Caco-2 (cell line): ENCODE results near the gene RAD51B. TPM values are rescaled to one million over a fixed set of nuclear protein-coding genes. Genes with fewer than 3 reads are reported as not detected.

Experiments used
- BruUV-seq: library from RNA; stranded (reverse); fragments of 400-500 nt; replicated peaks from 2 replicates; lab custom pipeline; 2021; lab: Mats Ljungman, UMichigan
- CTCF ChIA-PET: fragments of 300-600 bp; sonication (Branson Sonifier 250); formaldehyde crosslinking; loops from one replicate; lab custom pipeline; 2022; ENCODE audit warnings: antibody characterized with exemption; lab: Charles Lee
- POLR2A ChIA-PET: fragments of 300-600 bp; sonication (Branson Sonifier 250); formaldehyde crosslinking; loops from one replicate; lab custom pipeline; 2022; ENCODE audit warnings: antibody characterized with exemption; lab: Charles Lee
- DNase-seq, 2 experiments: peaks; one replicate each; pipeline versions ENCODE4 v3.0.0 to v3.0.0-alpha.2; 2020 to 2022
- H3K27me3 ChIP-seq: replicated peaks from 2 replicates; pipeline ENCODE4 v1.6.0; 2011; ENCODE audit warnings: low read length; ENCODE audit not compliant: control insufficient read depth, insufficient read depth
- H3K36me3 ChIP-seq: 2 replicates; pipeline ENCODE4 v1.5.1; 2011; ENCODE audit warnings: low read length; ENCODE audit not compliant: control insufficient read depth, insufficient read depth
- H3K4me1 ChIP-seq: fragments of 250-450 bp; sonication (Bioruptor Pico); 2 replicates; pipeline ENCODE4 v1.5.1; 2020; ENCODE audit warnings: mild to moderate bottlenecking
- H3K4me3 ChIP-seq: 2 replicates; pipeline ENCODE4 v1.5.1; 2011; ENCODE audit warnings: low read depth, mild to moderate bottlenecking, control low read depth, low read length
- H3K9me3 ChIP-seq: fragments of 250-450 bp; sonication (Bioruptor Pico); 2 replicates; pipeline ENCODE4 v1.5.1; 2020; ENCODE audit warnings: mild to moderate bottlenecking, moderate library complexity
- H3K27ac Mint-ChIP-seq: one replicate; pipeline ENCODE4 v1.8.0; 2022; ENCODE audit warnings: mixed read lengths; ENCODE audit not compliant: unreplicated experiment
- H3K27me3 Mint-ChIP-seq: one replicate; pipeline ENCODE4 v1.8.0; 2022; ENCODE audit warnings: mixed read lengths; ENCODE audit not compliant: insufficient read depth, unreplicated experiment
- H3K36me3 Mint-ChIP-seq: one replicate; pipeline ENCODE4 v1.8.0; 2022; ENCODE audit warnings: mild to moderate bottlenecking, mixed read lengths; ENCODE audit not compliant: insufficient read depth, unreplicated experiment
- H3K4me1 Mint-ChIP-seq: one replicate; pipeline ENCODE4 v1.8.0; 2022; ENCODE audit warnings: low read depth, mixed read lengths; ENCODE audit not compliant: unreplicated experiment
- H3K4me3 Mint-ChIP-seq: one replicate; pipeline ENCODE4 v1.8.0; 2022; ENCODE audit warnings: mild to moderate bottlenecking, moderate library complexity, mixed read lengths; ENCODE audit not compliant: unreplicated experiment
- H3K9me3 Mint-ChIP-seq: one replicate; pipeline ENCODE4 v1.8.0; 2022; ENCODE audit warnings: mixed read lengths; ENCODE audit not compliant: unreplicated experiment
- intact Hi-C: fragments of 100-400 bp; cut with micrococcal nuclease; formaldehyde crosslinking; loops from one replicate; pipeline ENCODE4 v1.10.0; 2022; ENCODE audit not compliant: unreplicated experiment
- total RNA-seq: library from RNA; stranded (reverse); gene quantifications from 2 replicates; pipeline ENCODE4 v1.2.3, GENCODE V29; 2022
- TF ChIP-seq, protein P1 (sequence below), 2 experiments: fragments of 200-600 bp in 1 of 2; IDR thresholded peaks; 1 replicate in 1 of 2; 2 replicates in 1 of 2; pipeline versions ENCODE4 v1.5.1 to v1.8.0; 2011 to 2022; ENCODE audit warnings: antibody characterized with exemption in 1 of 2, control low read depth in 1 of 2, inconsistent platforms in 1 of 2, low read depth in 1 of 2, low read length in 1 of 2, mild to moderate bottlenecking in 1 of 2, moderate library complexity in 1 of 2; ENCODE audit not compliant: insufficient read depth in 1 of 2, severe bottlenecking in 1 of 2, unreplicated experiment in 1 of 2

RAD51B gene
- total RNA-seq, 1 experiment from 2014 or later = 16.7 TPM

DNA sequence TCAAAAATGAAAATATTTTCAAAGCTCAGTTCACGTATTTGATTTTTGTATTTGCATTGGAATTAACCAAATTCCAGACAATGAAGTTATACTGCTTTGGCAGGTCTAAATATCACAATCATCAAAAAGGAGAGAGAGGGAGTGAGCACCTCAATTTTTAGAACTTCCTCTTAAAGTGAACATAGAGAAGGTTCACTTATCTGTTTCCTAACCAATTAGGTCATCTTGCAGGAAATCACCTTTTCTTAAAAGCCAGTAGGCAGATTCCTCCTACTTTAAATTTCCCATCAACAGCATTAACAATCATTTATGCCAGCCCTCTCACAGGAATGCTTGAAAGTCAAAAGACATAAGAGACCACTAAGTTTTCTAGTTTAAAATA lies 584.6 kb downstream of the RAD51B start:
- no peak overlapping the region for H3K4me3 ChIP-seq
- Mint-ChIP-seq H3K9me3 (no peaks in the 10 kb centered on the region), H3K27me3 (no peaks in the 10 kb centered on the region), H3K27ac (peak overlapping the region; percentile 73), H3K4me1 (peaks cover 30% of the 10 kb centered on the region), H3K4me3 (no peak overlapping the region), H3K36me3 (no peaks in the 10 kb centered on the region)
- peaks cover 33% of the 10 kb centered on the region for H3K4me1 ChIP-seq
- CTCF ChIA-PET = no interaction called here
- no TSS peak for BruUV-seq
- POLR2A ChIA-PET = no interaction called here
- no peaks in the 10 kb centered on the region for H3K27me3 ChIP-seq
- no peaks in the 10 kb centered on the region for H3K9me3 ChIP-seq
- TF ChIP-seq, protein P1, sequence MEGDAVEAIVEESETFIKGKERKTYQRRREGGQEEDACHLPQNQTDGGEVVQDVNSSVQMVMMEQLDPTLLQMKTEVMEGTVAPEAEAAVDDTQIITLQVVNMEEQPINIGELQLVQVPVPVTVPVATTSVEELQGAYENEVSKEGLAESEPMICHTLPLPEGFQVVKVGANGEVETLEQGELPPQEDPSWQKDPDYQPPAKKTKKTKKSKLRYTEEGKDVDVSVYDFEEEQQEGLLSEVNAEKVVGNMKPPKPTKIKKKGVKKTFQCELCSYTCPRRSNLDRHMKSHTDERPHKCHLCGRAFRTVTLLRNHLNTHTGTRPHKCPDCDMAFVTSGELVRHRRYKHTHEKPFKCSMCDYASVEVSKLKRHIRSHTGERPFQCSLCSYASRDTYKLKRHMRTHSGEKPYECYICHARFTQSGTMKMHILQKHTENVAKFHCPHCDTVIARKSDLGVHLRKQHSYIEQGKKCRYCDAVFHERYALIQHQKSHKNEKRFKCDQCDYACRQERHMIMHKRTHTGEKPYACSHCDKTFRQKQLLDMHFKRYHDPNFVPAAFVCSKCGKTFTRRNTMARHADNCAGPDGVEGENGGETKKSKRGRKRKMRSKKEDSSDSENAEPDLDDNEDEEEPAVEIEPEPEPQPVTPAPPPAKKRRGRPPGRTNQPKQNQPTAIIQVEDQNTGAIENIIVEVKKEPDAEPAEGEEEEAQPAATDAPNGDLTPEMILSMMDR (IDR thresholded peaks at IDR 0.05; ENCODE audit: insufficient read depth in 1 of 2, low read depth in 1 of 2, low read length in 1 of 2, severe bottlenecking in 1 of 2, unreplicated experiment in 1 of 2) = no peak
- intact Hi-C loops = loop anchor here (5.0 kb wide), 1 partner anchor 63 kb away; no protein-coding TSS in a partner anchor
- no peak for DNase-seq
- H3K36me3 ChIP-seq = no peaks in the 10 kb centered on the region

DNA sequence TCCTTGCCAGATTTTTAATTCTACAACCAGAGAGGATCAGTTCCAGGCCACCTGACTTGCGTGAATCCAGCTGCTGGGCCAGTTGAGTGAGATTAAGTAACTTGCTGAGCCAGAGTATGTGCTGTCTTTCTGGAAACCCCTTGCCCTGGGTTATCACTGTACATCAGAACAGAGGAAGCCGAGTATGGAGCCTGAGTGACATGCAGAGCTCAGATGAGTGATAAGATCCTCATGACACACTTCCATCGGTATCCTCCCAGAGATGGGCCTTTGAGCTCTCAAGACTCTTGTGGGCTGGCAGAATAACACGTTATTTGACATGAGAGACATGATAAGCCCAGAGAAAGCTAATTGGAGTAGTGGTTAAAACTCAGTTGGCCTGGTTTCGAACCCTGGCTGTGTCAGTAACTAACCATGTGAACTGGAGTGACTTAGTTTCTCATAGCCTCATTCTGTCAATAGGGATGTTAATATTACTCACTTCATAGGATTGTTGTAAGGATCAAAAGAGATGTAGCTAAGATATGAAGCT lies 585.1 kb downstream of the RAD51B start:
- intact Hi-C loops = loop anchor here (5.0 kb wide), 1 partner anchor 63 kb away; no protein-coding TSS in a partner anchor
- TF ChIP-seq, protein P1 (IDR thresholded peaks at IDR 0.05; ENCODE audit: insufficient read depth in 1 of 2, low read depth in 1 of 2, low read length in 1 of 2, severe bottlenecking in 1 of 2, unreplicated experiment in 1 of 2) = no peak
- Mint-ChIP-seq H3K36me3 (no peaks in the 10 kb centered on the region), H3K27ac (no peak overlapping the region), H3K4me3 (no peak overlapping the region), H3K9me3 (no peaks in the 10 kb centered on the region), H3K27me3 (no peaks in the 10 kb centered on the region), H3K4me1 (peaks cover 30% of the 10 kb centered on the region)
- Histone ChIP-seq H3K9me3 (no peaks in the 10 kb centered on the region), H3K36me3 (no peaks in the 10 kb centered on the region), H3K4me1 (peaks cover 33% of the 10 kb centered on the region), H3K4me3 (no peak overlapping the region), H3K27me3 (no peaks in the 10 kb centered on the region)
- no TSS peak for BruUV-seq
- ChIA-PET CTCF (no interaction called here), POLR2A (no interaction called here)
- DNase-seq = peak; percentile 17 to 51

DNA sequence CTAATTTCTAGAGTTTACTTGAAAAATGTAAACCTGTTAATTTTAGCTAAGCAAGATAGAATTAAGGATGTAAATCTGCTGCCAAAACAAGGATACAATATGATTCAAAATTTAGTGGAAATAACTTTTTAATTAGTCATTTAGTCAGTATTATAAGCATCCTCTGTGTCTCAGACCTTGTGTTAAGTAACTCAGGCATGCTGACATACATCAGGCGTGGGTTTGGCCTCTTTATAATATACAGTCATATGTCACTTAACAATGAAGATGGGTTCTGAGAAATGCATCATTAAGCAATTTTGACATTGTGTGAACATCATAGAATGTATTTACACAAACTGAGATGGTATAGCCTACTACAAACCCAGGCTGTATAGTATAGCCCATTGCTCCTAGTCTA lies 586.4 kb downstream of the RAD51B start:
- Mint-ChIP-seq H3K36me3 (no peaks in the 10 kb centered on the region), H3K27ac (no peak overlapping the region), H3K4me1 (peaks cover 30% of the 10 kb centered on the region), H3K9me3 (no peaks in the 10 kb centered on the region), H3K4me3 (no peak overlapping the region), H3K27me3 (no peaks in the 10 kb centered on the region)
- ChIA-PET POLR2A (no interaction called here), CTCF (interaction anchor here (0.6 kb wide), 1 partner anchor 173 kb away, joined by 3 read pairs; no protein-coding TSS in a partner anchor)
- intact Hi-C loops = no loop called here
- H3K4me3 ChIP-seq = no peak overlapping the region
- BruUV-seq = no TSS peak
- TF ChIP-seq, protein P1 (IDR thresholded peaks at IDR 0.05; ENCODE audit: insufficient read depth in 1 of 2, low read depth in 1 of 2, low read length in 1 of 2, severe bottlenecking in 1 of 2, unreplicated experiment in 1 of 2) = no peak
- no peak for DNase-seq
- no peaks in the 10 kb centered on the region for H3K36me3 ChIP-seq
- no peaks in the 10 kb centered on the region for H3K9me3 ChIP-seq
- H3K4me1 ChIP-seq = peaks cover 33% of the 10 kb centered on the region
- no peaks in the 10 kb centered on the region for H3K27me3 ChIP-seq
